Measurements from ENCODE around the gene NXT1. TPM values are rescaled to one million over a fixed set of nuclear protein-coding genes. Genes with fewer than 3 reads are reported as not detected.
A peak's percentile ranks its signal among the peaks of the same experiment; 100 is the strongest.

NXT1 gene
- total and polyA plus RNA-seq, 2 experiments from 2014 or later = 30.2 to 34.4 TPM

GRCh38 chr20:23358563-23358906, 7.9 kb downstream of the NXT1 start:
- peaks cover 19% of the 10 kb centered on the region for H4K20me1 ChIP-seq (replicated peaks; ENCODE audit: insufficient read depth)
- no peaks in the 10 kb centered on the region for H3K9me3 Mint-ChIP-seq
- peak overlapping the region; percentile 70 for H3K4me3 Mint-ChIP-seq
- H2AFZ ChIP-seq = no peak overlapping the region; the same call in 1 of the 2 replicates
- H3K4me3 ChIP-seq = peak overlapping the region; percentile 46
- peak overlapping the region; percentile 69 for H3K4me2 ChIP-seq
- H3K9me2 ChIP-seq (ENCODE audit: insufficient read depth) = no peaks in the 10 kb centered on the region
- peaks cover 14% of the 10 kb centered on the region for H3K27me3 Mint-ChIP-seq (ENCODE audit: insufficient read depth, low read depth, poor library complexity)
- peak overlapping the region; percentile 18; the same call in 1 of the 2 replicates for H3K27ac ChIP-seq (ENCODE audit: low read depth)
- H3F3A ChIP-seq (replicated peaks; ENCODE audit: low read depth) = peaks cover 17% of the 10 kb centered on the region; the same call in 1 of the 2 replicates
- peak overlapping the region; percentile 89 for H3K27ac Mint-ChIP-seq
- H3K36me3 ChIP-seq (ENCODE audit: insufficient read depth) = peaks cover 3% of the 10 kb centered on the region; the same call in 1 of the 2 replicates
- ATAC-seq = no peak
- H3K79me2 ChIP-seq (replicated peaks; ENCODE audit: insufficient read depth) = peaks cover 15% of the 10 kb centered on the region
- H3K36me3 Mint-ChIP-seq (ENCODE audit: low read depth) = peaks cover 16% of the 10 kb centered on the region; the same call in 2 of the 3 replicates
- TF ChIP-seq NANOG (IDR thresholded peaks at IDR 0.05; ENCODE audit: borderline replicate concordance) (no peak), CREB1 (CRISPR knock-in tag; IDR thresholded peaks at IDR 0.05; ENCODE audit: low read depth) (no peak)
- H3K27me3 ChIP-seq (ENCODE audit: insufficient read depth) = no peaks in the 10 kb centered on the region
- H3K4me1 Mint-ChIP-seq = peaks cover 32% of the 10 kb centered on the region
- no peak for DNase-seq (ENCODE audit: low spot score)
- H3K4me1 ChIP-seq (ENCODE audit: insufficient read depth) = peaks cover 35% of the 10 kb centered on the region; the same call in 1 of the 2 replicates

- Histone ChIP-seq H2AFZ (peak overlapping the region; percentile 24; the same call in 1 of the 2 replicates), H3K4me3 (peak overlapping the region; percentile 46), H3K27ac (ENCODE audit: low read depth) (0 out of 2 replicates have a peak overlapping the region, but pooled peaks have one; percentile 18), H3K4me2 (peak overlapping the region; percentile 69), H4K20me1 (replicated peaks; ENCODE audit: insufficient read depth) (peaks cover 17% of the 10 kb centered on the region), H3F3A (replicated peaks; ENCODE audit: low read depth) (peaks cover 17% of the 10 kb centered on the region; the same call in 1 of the 2 replicates), H3K36me3 (ENCODE audit: insufficient read depth) (peaks cover 3% of the 10 kb centered on the region; the same call in 1 of the 2 replicates), H3K4me1 (ENCODE audit: insufficient read depth) (peaks cover 36% of the 10 kb centered on the region; the same call in 1 of the 2 replicates), H3K9me2 (ENCODE audit: insufficient read depth) (no peaks in the 10 kb centered on the region), H3K27me3 (ENCODE audit: insufficient read depth) (no peaks in the 10 kb centered on the region), H3K79me2 (replicated peaks; ENCODE audit: insufficient read depth) (peaks cover 16% of the 10 kb centered on the region)
- H3K9me3 Mint-ChIP-seq = no peaks in the 10 kb centered on the region
- peaks cover 15% of the 10 kb centered on the region for H3K27me3 Mint-ChIP-seq (ENCODE audit: insufficient read depth, low read depth, poor library complexity)
- H3K27ac Mint-ChIP-seq = no peak overlapping the region
- ATAC-seq (no peak), DNase-seq (ENCODE audit: low spot score) (no peak)
- peaks cover 12% of the 10 kb centered on the region; the same call in 2 of the 3 replicates for H3K36me3 Mint-ChIP-seq (ENCODE audit: low read depth)
- peaks cover 33% of the 10 kb centered on the region for H3K4me1 Mint-ChIP-seq
- H3K4me3 Mint-ChIP-seq = no peak overlapping the region; the same call in 2 of the 3 replicates
- TF ChIP-seq CTCF (conservative IDR thresholded peaks at IDR 0.05; ENCODE audit: low read depth in 2 of 2) (no peak), ZNF114 (CRISPR knock-in tag; IDR thresholded peaks at IDR 0.05) (no peak), CREB1 (CRISPR knock-in tag; IDR thresholded peaks at IDR 0.05; ENCODE audit: low read depth) (no peak), ZNF331 (CRISPR knock-in tag; IDR thresholded peaks at IDR 0.05; ENCODE audit: low read depth) (no peak), REST (IDR thresholded peaks at IDR 0.05; ENCODE audit: unreplicated experiment) (no peak), NANOG (IDR thresholded peaks at IDR 0.05; ENCODE audit: borderline replicate concordance) (no peak), EZH2phosphoT487 (IDR thresholded peaks at IDR 0.05; ENCODE audit: unreplicated experiment) (no peak)
Measured at GRCh38 chr20:23358923-23359593, 8.5 kb downstream of the NXT1 start.

Data from GM23338 (cell line).